GM21381 (cell line): ENCODE data around the gene HOXD9.
A peak's percentile ranks its signal among the peaks of the same experiment; 100 is the strongest.

Experiments used
- ATAC-seq: cut with Tn5 transposase; IDR thresholded peaks from one replicate; pipeline ENCODE4 v1.9.1; 2021; ENCODE audit warnings: mild to moderate bottlenecking, moderate library complexity; ENCODE audit not compliant: unreplicated experiment

The HOXD9 gene

GRCh38 chr2:176085861-176086771 is 36.4 kb upstream of the HOXD9 start:
- ATAC-seq, result no peak

GRCh38 chr2:176087330-176088047 is 35.0 kb upstream of the HOXD9 start:
- no peak for ATAC-seq

- ATAC-seq, result no peak
Measured at GRCh38 chr2:176088048-176088936, 34.2 kb upstream of the HOXD9 start.

GRCh38 chr2:176088937-176089842 is 33.3 kb upstream of the HOXD9 start:
- ATAC-seq, result no peak

- ATAC-seq, result no peak
Measured at GRCh38 chr2:176089843-176090395, 32.6 kb upstream of the HOXD9 start.

GRCh38 chr2:176090862-176091261 is 31.7 kb upstream of the HOXD9 start:
- ATAC-seq, result no peak

GRCh38 chr2:176091329-176092258 is 30.9 kb upstream of the HOXD9 start:
- no peak for ATAC-seq

GRCh38 chr2:176092270-176093144 is 30.0 kb upstream of the HOXD9 start, which contains the start of gene HOXD13:
Gene HOXD13 (plus strand): TSS chr2:176092721. CDS start chr2:176092891, 170 bp downstream.
- ATAC-seq, result no peak

GRCh38 chr2:176093145-176093897 is 29.2 kb upstream of the HOXD9 start:
- ATAC-seq, result no peak

GRCh38 chr2:176093898-176094249 is 28.6 kb upstream of the HOXD9 start:
- ATAC-seq, result no peak

- ATAC-seq, result no peak
Measured at GRCh38 chr2:176094349-176094748, 28.2 kb upstream of the HOXD9 start.

GRCh38 chr2:176095421-176095820 is 27.1 kb upstream of the HOXD9 start:
- no peak for ATAC-seq

GRCh38 chr2:176096243-176096985 is 26.1 kb upstream of the HOXD9 start:
- no peak for ATAC-seq

GRCh38 chr2:176096986-176097819 is 25.3 kb upstream of the HOXD9 start:
- peak; percentile 86 for ATAC-seq

GRCh38 chr2:176097820-176098365 is 24.6 kb upstream of the HOXD9 start:
- ATAC-seq, result no peak
